ENCODE measurements around the gene FBXL7.

FBXL7 gene

GRCh38 chr5:15506146-15506545 lies 6.2 kb downstream of the FBXL7 start:
- DNase-seq: no peak

- no peak for DNase-seq
These were observed 6.9 kb downstream of the FBXL7 start for GRCh38 chr5:15506897-15507296.

- no peak for DNase-seq
These were observed 10.1 kb downstream of the FBXL7 start for GRCh38 chr5:15510092-15510491.

GRCh38 chr5:15510831-15511230 lies 10.9 kb downstream of the FBXL7 start:
- DNase-seq: no peak

DNA sequence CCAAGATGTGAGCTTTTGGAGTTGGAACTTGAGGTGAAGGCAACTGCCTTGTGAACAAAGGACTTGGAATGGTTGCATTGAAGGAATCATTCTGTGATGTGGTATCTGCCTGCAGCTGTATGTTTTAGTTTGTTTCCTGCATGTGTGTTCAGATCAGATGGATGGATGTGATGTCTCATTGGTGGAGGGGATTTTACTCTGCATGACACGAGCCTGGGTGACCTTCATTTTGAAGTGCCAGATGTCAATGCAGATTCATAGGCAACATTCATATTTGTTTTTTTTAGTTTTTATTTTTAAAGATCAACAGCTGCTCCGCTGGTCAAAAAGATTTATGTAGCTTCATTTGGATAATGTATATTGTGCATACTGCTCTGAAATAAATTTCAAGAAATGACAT lies 13.5 kb downstream of the FBXL7 start:
- no peak for DNase-seq

- no peak for DNase-seq
These were observed 13.9 kb downstream of the FBXL7 start for GRCh38 chr5:15513911-15514310.

- no peak for DNase-seq
These were observed 15.2 kb downstream of the FBXL7 start for GRCh38 chr5:15515229-15515628.

DNA sequence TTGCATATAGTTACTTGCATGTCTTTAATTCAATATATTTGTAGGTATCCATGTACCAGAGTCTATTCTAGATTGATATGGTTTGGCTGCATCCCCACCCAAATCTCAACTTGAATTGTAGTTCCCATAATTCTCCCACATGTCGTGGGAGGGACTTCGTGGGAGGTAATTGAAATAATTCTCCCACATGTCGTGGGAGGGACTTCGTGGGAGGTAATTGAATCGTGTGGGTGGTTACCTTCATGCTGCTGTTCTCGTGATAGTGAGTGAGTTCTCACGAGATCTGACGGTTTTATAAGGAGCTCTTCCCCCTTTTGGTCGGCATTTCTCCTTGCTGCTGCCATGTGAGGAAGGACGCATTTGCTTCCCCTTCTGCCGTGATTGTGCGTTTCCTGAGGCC lies 16.5 kb downstream of the FBXL7 start:
- no peak for DNase-seq

DNA sequence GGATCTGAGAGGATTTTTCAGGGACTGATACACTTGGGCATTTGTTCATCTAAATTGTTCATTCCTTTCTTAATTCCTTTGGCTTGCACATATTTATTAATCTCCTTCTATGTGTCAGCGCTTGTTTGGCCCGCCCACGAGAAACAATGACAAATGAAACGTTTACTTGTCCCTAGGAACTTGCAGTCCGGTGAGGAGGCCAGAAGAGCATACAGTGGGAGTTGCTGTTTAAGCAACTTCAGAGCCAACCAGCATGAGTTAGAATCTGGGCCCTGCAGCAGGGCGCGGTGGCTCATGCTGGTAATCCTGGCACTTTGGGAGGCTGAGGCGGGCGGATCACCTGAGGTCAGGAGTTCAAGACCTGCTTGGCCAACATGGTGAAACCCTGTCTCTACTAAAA lies 18.8 kb downstream of the FBXL7 start:
- DNase-seq: no peak

GRCh38 chr5:15520856-15521255 lies 20.9 kb downstream of the FBXL7 start:
- no peak for DNase-seq

- DNase-seq: no peak
These were observed 21.6 kb downstream of the FBXL7 start for GRCh38 chr5:15521381-15522186.

- DNase-seq: no peak
These were observed 22.2 kb downstream of the FBXL7 start for GRCh38 chr5:15522187-15522520.

- DNase-seq: no peak
These were observed 24.7 kb downstream of the FBXL7 start for GRCh38 chr5:15524712-15525111.

- DNase-seq: no peak
These were observed 25.8 kb downstream of the FBXL7 start for GRCh38 chr5:15525703-15526275.

GRCh38 chr5:15526413-15526812 lies 26.4 kb downstream of the FBXL7 start:
- no peak for DNase-seq

DNA sequence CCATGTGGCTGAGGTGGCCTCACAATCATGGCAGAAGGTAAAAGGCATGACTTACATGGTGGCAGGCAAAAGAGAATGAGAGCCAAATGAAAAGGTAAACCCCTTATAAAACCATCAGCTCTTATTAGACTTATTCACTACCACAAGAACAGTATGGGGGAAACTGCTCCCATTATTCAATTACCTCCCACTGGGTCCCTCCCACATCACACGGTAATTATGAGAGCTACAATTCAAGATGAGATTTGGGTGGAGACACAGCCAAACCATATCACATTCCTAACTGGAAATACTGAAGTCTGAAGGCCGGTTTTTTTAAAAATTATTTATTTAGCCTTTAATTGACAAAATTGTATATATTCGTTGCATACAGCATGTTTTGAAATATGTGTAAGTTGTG lies 28.5 kb downstream of the FBXL7 start:
- no peak for DNase-seq

- no peak for DNase-seq
These were observed 29.0 kb downstream of the FBXL7 start for GRCh38 chr5:15529013-15529412.

- DNase-seq: no peak
These were observed 29.8 kb downstream of the FBXL7 start for GRCh38 chr5:15529821-15530220.

DNA sequence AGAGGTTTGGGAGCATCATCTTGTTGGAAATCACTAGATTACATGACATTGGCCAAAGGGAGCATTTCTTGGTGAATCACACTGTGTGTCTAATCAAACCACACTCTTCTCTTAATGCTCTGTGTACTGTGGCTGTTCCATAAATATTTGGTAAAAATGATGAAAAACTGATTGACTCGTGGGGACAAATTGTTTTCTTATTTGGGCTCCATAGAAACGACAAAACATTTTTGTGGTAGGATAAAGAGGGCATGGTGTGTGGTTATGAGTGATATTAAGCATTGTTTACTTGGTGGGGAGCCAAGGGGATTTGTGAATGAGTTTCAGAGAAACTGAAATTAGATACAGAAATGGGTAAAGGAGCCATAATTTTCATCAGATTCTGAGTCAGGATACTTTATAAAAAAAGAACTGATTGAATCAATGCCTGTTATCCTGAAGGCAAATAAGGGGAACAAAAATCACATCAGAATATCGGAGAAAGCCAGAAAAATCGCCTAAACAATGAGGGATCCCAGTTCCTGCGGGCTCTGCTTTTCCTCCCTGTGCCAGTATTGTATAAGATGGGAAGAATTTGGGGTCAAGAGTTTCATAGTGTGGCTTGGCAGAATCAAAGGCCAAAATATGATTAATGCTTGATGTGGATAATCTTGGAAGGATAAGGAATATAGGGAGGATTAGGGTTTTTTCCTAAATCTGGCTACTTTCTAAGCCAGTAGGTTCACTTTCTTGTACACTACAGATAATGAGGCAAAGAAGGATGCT lies 33.3 kb downstream of the FBXL7 start:
- no peak for DNase-seq

DNA sequence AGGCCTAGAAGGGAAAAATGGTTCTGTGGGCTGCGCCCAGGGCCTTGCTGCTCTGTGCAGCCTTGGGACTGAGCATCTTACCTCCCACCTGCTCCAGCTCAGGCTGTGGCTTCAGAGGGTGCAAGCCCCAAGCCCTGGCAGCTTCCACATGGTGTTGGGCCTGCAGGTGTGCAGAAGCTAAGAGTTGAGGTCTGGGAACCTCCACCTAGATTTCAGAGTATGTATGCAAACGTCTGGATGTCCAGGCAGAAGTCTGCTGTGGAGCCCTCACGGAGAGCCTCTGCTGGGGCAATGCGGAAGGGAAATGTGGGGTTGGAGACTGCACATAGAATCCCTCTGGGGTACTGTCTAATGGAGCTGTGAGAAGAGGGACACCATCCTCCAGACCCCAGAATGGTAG lies 36.0 kb downstream of the FBXL7 start:
- DNase-seq: no peak

DNA sequence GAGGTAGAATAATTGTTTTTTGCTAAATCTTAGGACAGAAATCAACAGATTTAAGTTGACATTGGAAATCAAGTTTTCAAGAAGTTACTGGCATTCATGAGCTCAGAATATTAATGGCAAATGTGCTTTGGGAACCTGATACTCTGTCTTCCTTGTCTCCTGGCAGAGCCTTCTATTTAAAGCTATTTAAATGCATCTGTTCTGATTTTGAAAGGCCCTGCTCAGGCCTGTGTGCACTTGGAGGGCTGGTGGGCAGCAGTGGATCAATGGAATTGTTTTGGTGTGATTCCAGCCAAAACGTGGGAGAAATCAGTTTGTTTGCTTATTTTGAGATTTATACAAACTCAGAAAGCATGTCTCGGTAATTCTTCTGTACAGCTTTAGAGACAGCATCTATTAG lies 38.5 kb downstream of the FBXL7 start:
- no peak for DNase-seq

DNA sequence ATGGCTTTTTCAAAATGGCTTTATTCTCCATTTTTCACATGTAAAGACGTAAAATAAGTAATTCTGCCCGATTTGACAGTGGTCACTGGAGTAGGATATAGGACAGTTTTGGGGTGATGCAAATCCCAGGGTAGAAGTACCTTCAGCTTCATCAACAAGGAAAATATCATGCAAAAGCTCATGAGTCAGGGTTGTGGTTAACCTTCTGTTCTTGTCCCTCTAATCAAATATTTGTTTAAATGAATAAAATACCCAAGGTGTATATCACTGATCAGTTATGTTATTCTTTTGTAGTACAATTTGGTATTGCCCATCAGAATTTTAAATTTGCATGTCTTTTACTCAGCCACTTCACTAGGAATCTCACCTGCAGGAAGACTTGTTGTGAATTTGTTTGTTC lies 40.0 kb downstream of the FBXL7 start:
- DNase-seq: no peak

DNA sequence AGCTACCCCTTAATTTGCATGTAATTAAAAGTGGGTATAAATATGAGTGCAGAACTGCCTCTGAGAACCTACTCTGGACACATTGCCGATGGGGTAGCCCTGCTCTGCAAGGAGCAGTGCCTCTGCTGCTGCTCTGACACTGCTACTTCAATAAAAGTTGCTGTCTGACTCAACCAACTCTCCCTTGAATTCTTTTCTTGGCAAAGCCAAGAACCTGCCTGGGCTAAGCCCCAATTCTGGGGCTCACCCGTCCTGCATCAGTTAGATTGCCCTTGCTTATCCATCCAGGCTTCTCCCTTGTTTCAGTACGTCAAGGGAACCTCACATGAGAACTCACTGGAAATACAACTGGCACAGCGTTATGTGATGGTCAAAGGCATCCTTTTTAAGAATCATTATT lies 44.1 kb downstream of the FBXL7 start:
- DNase-seq: no peak

DNA sequence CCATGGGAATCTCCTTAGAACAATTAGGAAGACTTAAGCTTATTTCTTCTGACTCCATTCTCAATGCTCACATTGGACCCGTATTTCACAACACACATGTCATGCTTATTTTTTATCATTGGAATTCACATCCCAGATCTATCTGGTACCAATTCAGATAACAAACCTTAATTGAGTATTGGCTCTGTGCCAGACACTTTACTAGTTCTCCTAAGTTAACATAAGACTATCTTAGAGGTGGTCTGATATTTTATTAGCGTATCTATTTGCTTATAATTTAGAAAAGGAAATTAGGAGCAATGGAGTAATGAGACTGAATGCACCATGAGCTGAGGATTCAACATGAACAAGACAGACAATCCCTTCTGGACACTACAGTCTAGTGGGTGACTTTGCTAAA lies 45.1 kb downstream of the FBXL7 start:
- no peak for DNase-seq
